Effector memory CD4-positive, alpha-beta T cell (primary cell): ENCODE data around the gene KPNA1.

ENCODE experiments used
- DNase-seq, 3 donors: peaks; one replicate each; pipeline ENCODE4 v3.0.0-alpha.2; 2020
- H3K27ac ChIP-seq: 2 replicates; pipeline ENCODE4 v1.7.0; 2013; ENCODE audit warnings: mild to moderate bottlenecking, low read length, moderate library complexity; ENCODE audit not compliant: insufficient read depth, poor library complexity, severe bottlenecking
- H3K27me3 ChIP-seq: replicated peaks from 2 replicates; pipeline ENCODE4 v1.7.0; 2013; ENCODE audit warnings: mild to moderate bottlenecking, low read length; ENCODE audit not compliant: insufficient read depth, control insufficient read depth, poor library complexity, severe bottlenecking
- H3K36me3 ChIP-seq: 2 replicates; pipeline ENCODE4 v1.7.0; 2013; ENCODE audit warnings: mild to moderate bottlenecking, low read length, moderate library complexity; ENCODE audit not compliant: control insufficient read depth, insufficient read depth
- H3K4me1 ChIP-seq: 2 replicates; pipeline ENCODE4 v1.7.0; 2013; ENCODE audit warnings: low read length, mild to moderate bottlenecking; ENCODE audit not compliant: control insufficient read depth, insufficient read depth, poor library complexity, severe bottlenecking
- H3K4me3 ChIP-seq: 2 replicates; pipeline ENCODE4 v1.7.0; 2013; ENCODE audit warnings: low read length, low read depth, mild to moderate bottlenecking; ENCODE audit not compliant: insufficient read depth, poor library complexity, severe bottlenecking
- H3K9me3 ChIP-seq: 2 replicates; pipeline ENCODE4 v1.7.0; 2013; ENCODE audit warnings: mild to moderate bottlenecking, low read length, moderate library complexity; ENCODE audit not compliant: control insufficient read depth

The KPNA1 gene

DNA sequence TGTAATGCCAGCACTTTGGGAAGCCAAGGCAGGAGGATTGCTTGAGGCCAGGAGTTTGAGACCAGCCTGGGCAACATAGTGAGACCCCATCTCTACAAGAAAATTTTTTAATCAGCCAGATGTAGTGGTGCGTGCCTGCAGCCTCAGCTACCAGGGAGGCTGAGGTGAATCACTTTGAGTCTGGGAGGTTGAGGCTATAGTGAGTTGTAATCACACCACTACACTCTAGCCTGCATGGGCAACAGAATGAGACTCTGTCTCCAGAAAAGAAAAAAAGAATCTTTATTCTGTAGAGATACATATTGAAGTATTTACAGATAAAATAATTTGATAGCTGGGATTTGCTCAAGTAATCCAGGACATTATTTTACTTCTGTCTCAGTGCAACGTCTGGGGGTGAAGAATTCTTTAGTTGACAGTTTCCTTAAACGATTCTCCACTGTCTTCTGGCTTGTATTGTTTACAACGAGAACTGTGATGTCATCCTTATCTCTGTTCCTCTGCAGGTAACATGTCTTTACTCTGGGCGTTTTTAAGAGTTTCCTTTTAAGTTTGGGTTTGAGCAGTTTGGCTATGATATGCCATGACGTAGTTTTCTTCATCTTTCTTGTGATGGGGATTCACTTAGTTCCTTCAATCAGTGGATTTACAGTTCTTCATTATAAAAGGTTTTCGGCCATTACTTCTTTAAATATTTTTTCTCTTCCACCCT is 26.3 kb downstream of the KPNA1 start:
- Histone ChIP-seq H3K9me3 (no peaks in the 10 kb centered on the region), H3K36me3 (peaks cover 4% of the 10 kb centered on the region), H3K27me3 (no peaks in the 10 kb centered on the region), H3K4me1 (peaks cover under 1% of the 10 kb centered on the region), H3K27ac (no peak overlapping the region), H3K4me3 (no peak overlapping the region)
- no peak for DNase-seq

DNA sequence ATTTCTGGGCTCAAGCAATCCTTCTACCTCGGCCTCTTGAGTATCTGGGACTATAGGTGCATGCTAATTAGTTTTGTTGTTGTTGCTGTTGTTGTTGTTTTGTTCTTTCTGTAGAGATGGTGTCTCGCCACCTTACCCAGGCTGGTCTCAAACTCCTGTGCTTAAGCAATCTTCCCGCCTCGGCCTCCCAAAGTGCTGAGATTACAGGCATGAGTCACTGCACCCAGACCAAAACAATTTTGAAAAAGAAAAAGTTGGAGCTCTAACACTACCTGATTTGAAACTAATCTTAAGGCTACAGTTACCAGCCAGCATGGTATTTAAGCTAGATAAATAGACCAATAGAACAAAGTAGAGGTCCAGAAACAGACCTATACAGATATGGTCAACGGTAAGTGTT is 29.8 kb downstream of the KPNA1 start:
- Histone ChIP-seq H3K27ac (no peak overlapping the region), H3K27me3 (no peaks in the 10 kb centered on the region), H3K4me3 (no peak overlapping the region), H3K36me3 (peaks cover 4% of the 10 kb centered on the region), H3K9me3 (no peaks in the 10 kb centered on the region), H3K4me1 (peaks cover 8% of the 10 kb centered on the region)
- DNase-seq, result no peak

DNA sequence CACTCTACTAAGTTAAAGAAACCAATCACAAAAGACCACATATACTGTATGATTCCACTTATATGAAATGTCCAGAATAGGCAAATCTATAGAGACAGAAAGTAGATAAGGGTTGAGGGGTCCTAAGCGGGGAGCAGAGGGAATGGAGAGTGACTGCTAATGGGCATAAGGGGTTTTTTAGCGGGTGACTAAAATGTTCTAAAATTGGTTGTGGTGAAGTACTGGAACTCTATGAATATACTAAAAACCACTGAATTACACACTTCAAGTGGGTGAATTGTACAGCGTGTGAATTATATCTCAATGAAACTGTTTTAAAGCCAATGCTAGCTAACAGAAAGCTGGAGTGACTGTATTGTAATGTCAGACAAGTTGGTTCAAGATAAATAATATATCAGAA is 33.3 kb downstream of the KPNA1 start:
- Histone ChIP-seq H3K27me3 (no peaks in the 10 kb centered on the region), H3K36me3 (peaks cover 4% of the 10 kb centered on the region), H3K9me3 (no peaks in the 10 kb centered on the region), H3K4me3 (no peak overlapping the region), H3K4me1 (peaks cover 8% of the 10 kb centered on the region), H3K27ac (no peak overlapping the region)
- no peak for DNase-seq

DNA sequence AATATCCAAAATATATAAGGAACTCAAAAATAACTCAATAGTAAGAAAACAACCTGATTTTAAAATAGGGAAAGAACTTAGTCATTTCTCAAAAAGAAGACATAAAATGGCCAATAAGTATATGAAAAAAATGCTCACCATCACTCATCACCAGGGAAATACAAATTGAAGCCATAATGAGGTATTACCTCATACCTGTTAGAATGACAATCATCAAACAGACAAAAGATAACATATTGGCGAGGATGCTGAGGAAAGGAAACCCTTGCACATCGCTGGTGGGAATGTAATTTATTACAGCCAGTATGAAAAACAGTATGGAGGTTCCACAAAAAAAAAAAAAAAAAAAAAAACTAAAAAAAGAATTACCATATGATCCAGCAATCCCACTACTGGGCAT is 38.2 kb downstream of the KPNA1 start:
- no peak overlapping the region for H3K4me3 ChIP-seq
- H3K36me3 ChIP-seq, result no peaks in the 10 kb centered on the region
- no peaks in the 10 kb centered on the region for H3K27me3 ChIP-seq
- peaks cover 4% of the 10 kb centered on the region for H3K4me1 ChIP-seq
- DNase-seq, result no peak
- H3K9me3 ChIP-seq, result no peaks in the 10 kb centered on the region
- no peak overlapping the region for H3K27ac ChIP-seq

DNA sequence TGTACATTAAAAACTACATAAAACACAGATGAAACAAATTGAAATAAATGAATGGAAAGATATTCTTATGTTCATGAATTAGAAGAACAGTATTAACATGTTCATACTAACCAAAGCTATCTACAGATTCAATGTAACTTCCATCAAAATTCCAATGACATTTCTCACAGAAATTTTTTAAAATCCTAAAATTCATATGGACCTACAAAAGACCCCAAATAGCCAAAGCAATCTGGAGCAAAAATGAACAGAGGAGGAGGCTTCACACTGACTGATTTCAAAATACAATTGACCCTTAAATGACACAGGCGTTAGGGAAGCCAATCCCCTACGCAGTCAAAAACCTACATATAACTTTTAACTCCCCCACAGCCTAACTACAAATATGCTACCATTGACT is 39.4 kb downstream of the KPNA1 start:
- Histone ChIP-seq H3K27ac (no peak overlapping the region), H3K36me3 (no peaks in the 10 kb centered on the region), H3K4me1 (peaks cover 4% of the 10 kb centered on the region), H3K27me3 (no peaks in the 10 kb centered on the region), H3K9me3 (no peaks in the 10 kb centered on the region), H3K4me3 (no peak overlapping the region)
- DNase-seq, result no peak

DNA sequence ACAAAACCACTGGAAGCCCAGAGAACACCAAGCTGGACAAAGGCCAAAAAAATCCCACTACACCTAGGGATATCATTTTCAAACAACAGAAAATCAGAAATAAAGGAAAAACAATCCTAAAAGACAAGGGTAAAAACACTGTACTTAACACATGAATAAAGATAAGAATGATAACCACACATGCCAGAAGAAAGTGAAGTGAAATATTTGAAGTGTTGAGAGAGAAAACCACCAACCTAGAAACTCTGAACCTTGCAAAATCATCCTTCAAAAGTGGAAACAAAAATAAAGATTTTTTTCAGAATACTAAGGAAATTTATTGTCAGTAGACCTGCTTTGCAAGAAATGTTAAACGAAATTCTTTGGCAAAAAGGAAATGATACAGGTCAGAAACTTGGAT is 45.1 kb downstream of the KPNA1 start:
- Histone ChIP-seq H3K4me3 (no peak overlapping the region), H3K9me3 (no peaks in the 10 kb centered on the region), H3K36me3 (peaks cover 10% of the 10 kb centered on the region), H3K27me3 (no peaks in the 10 kb centered on the region), H3K4me1 (peaks cover 7% of the 10 kb centered on the region), H3K27ac (peak overlapping the region; percentile 18)
- no peak for DNase-seq

DNA sequence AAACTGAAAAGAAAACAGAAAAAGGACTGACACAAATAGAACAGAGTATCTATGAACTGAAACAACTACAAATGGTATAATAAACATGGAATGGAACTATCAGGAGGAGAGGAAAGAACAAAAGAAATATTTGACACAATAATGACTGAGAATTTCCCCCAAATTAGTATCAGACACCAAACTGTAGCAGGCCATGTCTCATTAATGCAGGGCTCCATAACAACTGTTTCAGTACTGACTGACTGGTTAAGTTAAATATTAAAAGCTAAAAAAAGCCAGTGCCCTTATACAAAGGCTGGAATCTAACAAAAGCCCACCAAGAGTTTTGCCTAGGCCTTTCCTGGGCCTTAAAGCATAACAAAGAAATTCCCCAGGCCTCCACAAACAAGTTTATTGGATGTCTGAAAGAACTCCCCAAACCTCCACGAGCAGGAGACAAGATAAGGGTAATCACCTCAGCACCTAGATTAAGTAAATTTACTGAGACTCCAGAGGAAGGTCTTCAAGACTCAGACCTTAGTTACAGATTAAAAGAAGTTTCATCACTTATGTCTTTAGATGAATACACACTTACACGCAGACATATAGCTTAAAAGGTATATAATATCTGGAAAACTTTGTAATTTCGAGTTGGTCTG is 45.7 kb downstream of the KPNA1 start:
- no peaks in the 10 kb centered on the region for H3K27me3 ChIP-seq
- peak overlapping the region; percentile 18 for H3K27ac ChIP-seq
- H3K4me3 ChIP-seq, result no peak overlapping the region
- DNase-seq, result no peak
- H3K36me3 ChIP-seq, result peaks cover 13% of the 10 kb centered on the region
- H3K4me1 ChIP-seq, result peaks cover 7% of the 10 kb centered on the region
- H3K9me3 ChIP-seq, result no peaks in the 10 kb centered on the region

DNA sequence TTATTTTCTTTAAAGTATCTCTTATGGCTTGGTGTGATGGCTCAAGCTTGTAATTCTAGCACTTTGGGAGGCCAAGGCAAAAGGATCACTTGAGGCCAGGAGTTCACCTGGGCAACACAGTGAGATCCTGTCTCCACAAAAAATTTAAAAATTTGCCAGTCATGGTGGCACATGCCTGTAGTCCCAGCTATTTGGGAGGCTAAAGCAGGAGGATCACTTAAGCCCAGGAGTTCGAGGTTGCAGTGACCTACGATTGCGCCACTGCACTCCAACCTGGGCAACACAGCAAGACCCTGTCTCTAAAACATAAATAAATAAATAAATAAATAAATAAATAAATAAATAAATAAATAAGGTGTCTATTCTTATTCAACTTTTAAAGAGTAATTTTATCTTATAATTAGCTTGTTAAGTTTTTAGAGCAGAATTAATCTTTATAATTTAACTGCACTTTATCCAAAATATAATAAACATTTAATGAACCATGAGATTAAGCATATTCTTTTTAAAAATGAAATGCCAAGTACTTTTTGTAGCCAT is 48.0 kb downstream of the KPNA1 start:
- Histone ChIP-seq H3K27me3 (no peaks in the 10 kb centered on the region), H3K4me3 (no peak overlapping the region), H3K27ac (no peak overlapping the region), H3K4me1 (peaks cover 3% of the 10 kb centered on the region), H3K36me3 (peaks cover 30% of the 10 kb centered on the region), H3K9me3 (no peaks in the 10 kb centered on the region)
- no peak for DNase-seq

DNA sequence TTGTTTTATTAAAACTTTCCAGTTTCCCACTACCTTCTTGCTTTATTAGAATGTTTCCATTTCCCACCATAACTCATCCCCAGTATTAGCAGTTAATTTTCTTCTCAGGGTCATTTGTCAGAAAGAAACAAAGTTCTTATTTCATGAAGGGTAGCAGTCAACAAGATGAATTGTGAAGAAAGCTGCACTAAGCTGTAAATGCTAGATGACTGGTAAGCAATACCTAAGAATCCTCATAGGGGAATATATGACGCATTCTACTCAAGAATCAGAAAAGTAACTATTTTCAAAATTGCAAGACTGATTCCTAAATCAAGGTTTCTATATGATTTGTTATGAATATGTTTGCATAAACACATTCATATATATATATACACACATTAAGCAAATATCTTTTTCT is 50.1 kb downstream of the KPNA1 start:
- Histone ChIP-seq H3K27ac (no peak overlapping the region), H3K27me3 (no peaks in the 10 kb centered on the region), H3K9me3 (no peaks in the 10 kb centered on the region), H3K36me3 (peaks cover 33% of the 10 kb centered on the region), H3K4me3 (no peak overlapping the region), H3K4me1 (peaks cover 3% of the 10 kb centered on the region)
- no peak for DNase-seq

DNA sequence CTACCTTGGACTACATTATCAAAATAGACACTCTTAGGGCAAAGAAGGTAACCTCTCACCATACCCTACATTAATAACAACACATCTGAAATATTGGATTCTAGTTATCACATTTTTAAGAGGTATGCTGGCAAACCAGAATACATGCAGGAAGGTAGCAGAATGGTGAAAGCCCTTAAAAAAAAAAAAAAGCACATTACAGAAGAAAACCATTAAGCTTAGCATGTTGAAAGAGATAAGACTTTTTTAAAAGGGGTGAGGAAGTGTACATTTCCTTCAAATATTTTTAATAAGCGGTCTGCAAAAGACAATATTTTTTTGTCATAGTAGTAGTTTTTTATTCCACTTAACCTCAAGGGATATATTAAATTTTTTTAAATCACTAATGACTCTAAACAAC is 52.3 kb downstream of the KPNA1 start:
- no peaks in the 10 kb centered on the region for H3K9me3 ChIP-seq
- H3K36me3 ChIP-seq, result peaks cover 50% of the 10 kb centered on the region
- no peak for DNase-seq
- no peaks in the 10 kb centered on the region for H3K27me3 ChIP-seq
- no peak overlapping the region for H3K27ac ChIP-seq
- no peaks in the 10 kb centered on the region for H3K4me1 ChIP-seq
- H3K4me3 ChIP-seq, result no peak overlapping the region
